NOMO-1 treated with dmso at 0.1 percent for 144 hours (cell line): ENCODE data around the gene CAPN5.

Source experiments
- DNase-seq: peaks from one replicate; lab custom pipeline; 2025; ENCODE audit not compliant: unreplicated experiment; lab: John Stamatoyannopoulos, UW

Gene CAPN5

GRCh38 chr11:77063861-77064260, 2.9 kb upstream of the CAPN5 start:
- no peak for DNase-seq

GRCh38 chr11:77064648-77065217, 2.0 kb upstream of the CAPN5 start:
- no peak for DNase-seq

- no peak for DNase-seq
These were observed 918 bp upstream of the CAPN5 start for GRCh38 chr11:77065878-77066228.

- no peak for DNase-seq
These were observed 1.2 kb downstream of the CAPN5 start for GRCh38 chr11:77067861-77068443.

- DNase-seq: no peak
These were observed 1.9 kb downstream of the CAPN5 start for GRCh38 chr11:77068457-77069335.

- DNase-seq: no peak
These were observed 2.7 kb downstream of the CAPN5 start for GRCh38 chr11:77069336-77069968.

GRCh38 chr11:77069969-77070582, 3.3 kb downstream of the CAPN5 start:
- DNase-seq: no peak

GRCh38 chr11:77071077-77071476, 4.3 kb downstream of the CAPN5 start:
- DNase-seq: no peak

GRCh38 chr11:77071671-77072605, 5.2 kb downstream of the CAPN5 start:
- peak; percentile 62 for DNase-seq

- DNase-seq: no peak
These were observed 6.1 kb downstream of the CAPN5 start for GRCh38 chr11:77072851-77073327.

GRCh38 chr11:77073328-77074001, 6.7 kb downstream of the CAPN5 start:
- no peak for DNase-seq

GRCh38 chr11:77074205-77074604, 7.4 kb downstream of the CAPN5 start:
- DNase-seq: no peak

- no peak for DNase-seq
These were observed 8.0 kb downstream of the CAPN5 start for GRCh38 chr11:77074626-77075221.

GRCh38 chr11:77075425-77075905, 8.7 kb downstream of the CAPN5 start:
- no peak for DNase-seq

GRCh38 chr11:77079666-77080065, 12.9 kb downstream of the CAPN5 start:
- no peak for DNase-seq

GRCh38 chr11:77080643-77081210, 14.0 kb downstream of the CAPN5 start:
- no peak for DNase-seq

GRCh38 chr11:77081381-77081851, 14.6 kb downstream of the CAPN5 start:
- no peak for DNase-seq

- no peak for DNase-seq
These were observed 15.4 kb downstream of the CAPN5 start for GRCh38 chr11:77081976-77082836.
